COLO668 (cell line): ENCODE results near the gene MRPL27.

Experiments
- DNase-seq: peaks from one replicate; lab custom pipeline; 2025; ENCODE audit not compliant: unreplicated experiment; lab: John Stamatoyannopoulos, UW

MRPL27 gene

DNA sequence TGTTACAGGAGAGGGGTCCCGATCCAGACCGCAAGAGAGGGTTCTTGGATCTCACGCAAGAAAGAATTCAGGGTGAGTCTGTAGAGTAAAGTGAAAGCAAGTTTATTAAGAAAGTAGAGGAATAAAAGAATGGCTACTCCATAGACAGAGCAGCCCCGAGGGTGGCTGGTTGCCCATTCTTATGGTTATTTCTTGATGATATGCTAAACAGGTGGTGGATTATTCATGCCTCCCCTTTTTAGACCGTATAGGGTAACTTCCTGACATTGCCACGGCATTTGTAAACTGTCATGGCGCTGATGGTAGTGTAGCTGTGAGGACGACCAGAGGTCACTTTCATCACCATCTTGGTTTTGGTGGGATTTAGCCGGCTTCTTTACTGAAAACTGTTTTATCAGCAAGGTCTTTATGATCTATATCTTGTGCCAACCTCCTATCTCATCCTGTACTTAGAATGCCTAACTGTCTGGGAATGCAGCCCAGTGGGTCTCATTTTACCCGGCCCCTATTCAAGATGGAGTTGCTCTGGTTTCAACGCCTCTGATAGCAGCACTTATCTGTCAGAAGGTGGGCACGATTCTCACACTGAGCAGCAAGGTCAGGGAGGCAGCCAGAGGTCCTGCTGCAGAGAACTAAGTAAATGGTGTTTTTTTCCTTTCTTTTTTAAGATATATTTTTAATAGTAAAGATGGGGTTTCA is 53.5 kb downstream of the MRPL27 start:
- no peak for DNase-seq

DNA sequence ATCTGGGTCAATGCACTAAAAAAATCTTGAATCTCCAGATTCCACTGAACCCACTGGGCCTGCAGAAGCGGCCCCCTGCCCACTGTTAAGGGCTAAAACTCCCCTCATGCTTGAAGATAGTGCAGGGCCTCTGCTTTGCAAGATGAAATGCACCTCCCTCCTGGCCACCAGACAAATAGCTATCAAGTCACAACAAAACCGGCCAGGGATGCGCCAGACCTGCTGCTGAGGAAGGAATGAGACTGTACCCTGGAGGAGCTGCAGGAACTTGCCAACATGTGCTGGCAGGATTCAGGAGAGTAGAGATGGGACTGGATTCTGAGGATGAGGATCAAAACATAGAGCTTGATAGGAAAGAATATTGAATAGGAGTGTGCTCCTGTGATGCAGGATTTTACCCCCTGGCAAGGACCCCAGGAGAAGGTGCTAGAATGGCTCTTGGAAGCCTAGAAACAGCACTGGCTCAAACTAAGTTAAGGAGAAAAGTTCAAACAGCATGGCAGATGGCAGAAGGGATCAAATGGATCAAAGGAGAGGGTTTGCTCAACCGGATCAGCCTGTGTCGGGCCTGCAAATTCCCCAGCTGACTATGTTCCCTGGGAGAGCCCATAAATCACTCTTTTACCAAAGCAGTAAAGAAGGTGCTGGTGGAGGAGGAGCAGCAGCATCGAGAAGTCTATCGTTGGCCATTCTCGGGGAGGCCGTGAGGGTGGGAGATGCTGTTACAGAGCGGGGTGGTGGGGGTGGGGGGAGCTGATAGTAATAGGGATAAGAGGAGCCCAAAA is 54.3 kb downstream of the MRPL27 start:
- DNase-seq: no peak
